GM21786 (cell line): ENCODE measurements around the gene VSTM2L.

Experiments
- ATAC-seq: cut with Tn5 transposase; IDR thresholded peaks from one replicate; pipeline ENCODE4 v1.9.1; 2021; ENCODE audit not compliant: unreplicated experiment

VSTM2L gene

GRCh38 chr20:37936041-37936440, 33.1 kb downstream of the VSTM2L start:
- ATAC-seq = no peak

- no peak for ATAC-seq
These were observed 33.5 kb downstream of the VSTM2L start for GRCh38 chr20:37936451-37936850.

GRCh38 chr20:37937686-37938085, 34.8 kb downstream of the VSTM2L start:
- no peak for ATAC-seq

- ATAC-seq = no peak
These were observed 35.3 kb downstream of the VSTM2L start for GRCh38 chr20:37938181-37938750.

GRCh38 chr20:37938954-37939353, 36.0 kb downstream of the VSTM2L start:
- no peak for ATAC-seq

GRCh38 chr20:37939701-37940560, 37.0 kb downstream of the VSTM2L start:
- no peak for ATAC-seq

GRCh38 chr20:37940858-37941257, 37.9 kb downstream of the VSTM2L start:
- no peak for ATAC-seq

- ATAC-seq = no peak
These were observed 38.4 kb downstream of the VSTM2L start for GRCh38 chr20:37941332-37941731.

- ATAC-seq = no peak
These were observed 39.1 kb downstream of the VSTM2L start for GRCh38 chr20:37941992-37942391.

GRCh38 chr20:37943033-37943432, 40.1 kb downstream of the VSTM2L start:
- no peak for ATAC-seq

GRCh38 chr20:37943501-37944455, 40.9 kb downstream of the VSTM2L start:
- no peak for ATAC-seq

GRCh38 chr20:37944456-37944981, 41.6 kb downstream of the VSTM2L start:
- no peak for ATAC-seq

- ATAC-seq = no peak
These were observed 42.2 kb downstream of the VSTM2L start for GRCh38 chr20:37945091-37945547.

GRCh38 chr20:37946946-37947345, 44.0 kb downstream of the VSTM2L start:
- ATAC-seq = no peak

GRCh38 chr20:37947943-37948342, 45.0 kb downstream of the VSTM2L start:
- no peak for ATAC-seq

- ATAC-seq = no peak
These were observed 46.0 kb downstream of the VSTM2L start for GRCh38 chr20:37948956-37949355.

- no peak for ATAC-seq
These were observed 51.3 kb downstream of the VSTM2L start for GRCh38 chr20:37954190-37954589.

GRCh38 chr20:37954626-37955025, 51.7 kb downstream of the VSTM2L start:
- ATAC-seq = no peak

- no peak for ATAC-seq
These were observed 52.6 kb downstream of the VSTM2L start for GRCh38 chr20:37955511-37955910.

GRCh38 chr20:37956107-37956585, 53.2 kb downstream of the VSTM2L start:
- ATAC-seq = no peak
